NCI-H345 treated with DMSO at 0.1 percent for 48 hours (cell line): ENCODE data around the gene GRIN2C.
"Not testable (repeated sequence)": the region's sequence is repeated elsewhere in the genome, so short reads cannot be mapped to it uniquely, and the experiment has no call there.

Source experiments
- DNase-seq: peaks from one replicate; lab custom pipeline; 2025; ENCODE audit not compliant: unreplicated experiment; lab: John Stamatoyannopoulos, UW

The GRIN2C gene

DNA sequence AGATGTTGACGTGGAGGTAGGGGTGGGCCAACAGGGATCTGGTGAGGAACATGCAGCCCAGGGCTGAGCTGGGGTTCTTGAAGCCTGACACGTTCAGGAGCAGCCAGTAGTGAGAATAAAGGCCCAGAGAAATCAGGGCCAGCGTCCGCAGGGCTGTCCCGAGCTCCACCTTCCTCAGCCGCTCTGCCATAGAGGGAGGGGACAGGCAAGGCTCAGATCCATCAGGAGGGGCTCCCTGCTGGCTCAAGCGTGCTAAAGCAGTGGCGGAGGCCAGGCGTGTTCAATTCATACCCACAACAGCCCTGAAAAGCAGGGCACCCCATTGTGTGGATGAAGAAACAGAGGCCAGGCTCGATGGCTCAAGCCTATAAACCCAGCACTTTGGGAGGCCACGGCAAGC is 21.4 kb upstream of the GRIN2C start:
- no peak for DNase-seq

DNA sequence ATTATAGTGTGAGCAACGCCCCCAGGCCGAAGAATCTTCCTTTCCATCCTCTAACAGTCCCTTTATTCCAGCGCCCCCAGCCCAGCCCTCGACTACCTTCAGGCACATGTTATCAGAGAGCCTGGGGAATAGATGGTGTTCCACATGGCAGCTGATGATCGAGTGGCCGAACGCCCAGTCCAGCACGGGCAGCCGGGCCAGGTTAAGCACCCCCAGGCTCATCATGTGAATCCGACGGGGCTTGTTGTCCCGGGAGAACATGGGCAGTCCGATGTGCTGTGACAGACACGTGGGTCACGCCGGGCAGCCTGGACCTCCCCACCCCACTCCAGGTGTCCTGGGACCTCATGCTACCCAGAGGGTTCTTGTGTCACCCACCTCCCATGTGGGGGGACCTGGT is 19.6 kb upstream of the GRIN2C start:
- no peak for DNase-seq

DNA sequence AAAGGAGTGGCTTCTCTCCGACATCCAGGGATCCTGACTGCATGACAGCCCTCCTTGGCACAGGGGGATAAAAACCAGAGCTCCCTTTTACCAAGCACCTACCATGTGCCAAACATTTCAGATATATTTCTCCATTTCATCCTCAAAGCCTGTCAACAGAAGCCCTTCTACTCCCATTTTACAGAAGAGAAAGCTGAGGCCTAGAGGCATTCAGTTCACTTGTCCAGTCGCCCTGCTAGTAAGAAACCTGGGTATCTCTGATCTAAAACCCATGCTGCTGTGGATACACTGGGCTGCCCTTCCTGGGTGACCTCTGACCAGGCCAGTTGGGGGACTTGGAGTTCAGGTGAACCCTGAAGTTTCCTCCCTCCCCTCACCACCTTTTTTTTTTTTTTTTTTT is 19.0 kb upstream of the GRIN2C start:
- DNase-seq, result no peak

DNA sequence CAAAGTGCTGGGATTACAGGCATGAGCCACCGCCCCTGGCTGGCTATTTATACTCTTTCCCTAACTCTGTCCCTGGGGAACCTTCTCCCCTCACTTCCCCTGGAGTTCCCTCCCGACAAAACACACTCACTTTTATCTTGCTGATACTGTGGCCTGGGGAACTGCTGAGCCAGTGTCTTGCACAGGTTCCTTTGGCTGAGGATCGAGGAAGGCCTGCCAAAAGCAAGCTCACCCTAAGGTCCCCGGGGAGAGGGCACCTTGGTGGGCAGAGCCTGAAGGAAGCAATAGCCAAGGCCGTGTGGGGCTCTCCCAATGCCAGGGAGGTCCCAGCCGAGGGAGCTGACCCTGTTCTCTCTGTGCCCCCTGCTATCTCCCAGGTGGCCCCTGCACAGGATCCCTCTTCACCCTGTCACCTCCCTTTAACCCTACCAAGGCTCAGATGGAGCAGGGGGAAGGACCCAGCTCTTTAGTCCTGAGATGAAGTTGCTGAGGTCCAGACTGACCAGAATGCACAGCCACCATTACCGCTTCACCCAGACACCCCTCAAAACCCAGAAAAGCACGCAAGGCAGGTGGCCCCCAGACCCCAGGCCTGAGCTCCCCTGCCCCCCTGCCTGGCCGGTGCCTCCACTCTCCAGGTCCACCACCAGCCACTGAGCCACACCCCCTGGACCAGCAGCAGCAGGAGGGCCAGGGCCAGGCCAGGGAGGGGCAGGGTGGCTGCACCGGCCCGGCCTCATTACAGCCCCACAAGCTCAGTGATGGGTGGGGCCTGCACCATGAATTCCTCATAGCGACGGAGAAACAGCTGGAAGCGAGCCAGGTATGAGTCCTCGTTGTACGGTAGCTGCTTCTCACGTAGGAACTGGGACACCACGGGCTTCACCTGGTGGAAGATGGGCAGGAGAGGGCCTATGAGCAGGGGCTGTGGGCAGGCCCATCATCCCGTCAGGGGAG is 18.2 kb upstream of the GRIN2C start:
- DNase-seq, result no peak

DNA sequence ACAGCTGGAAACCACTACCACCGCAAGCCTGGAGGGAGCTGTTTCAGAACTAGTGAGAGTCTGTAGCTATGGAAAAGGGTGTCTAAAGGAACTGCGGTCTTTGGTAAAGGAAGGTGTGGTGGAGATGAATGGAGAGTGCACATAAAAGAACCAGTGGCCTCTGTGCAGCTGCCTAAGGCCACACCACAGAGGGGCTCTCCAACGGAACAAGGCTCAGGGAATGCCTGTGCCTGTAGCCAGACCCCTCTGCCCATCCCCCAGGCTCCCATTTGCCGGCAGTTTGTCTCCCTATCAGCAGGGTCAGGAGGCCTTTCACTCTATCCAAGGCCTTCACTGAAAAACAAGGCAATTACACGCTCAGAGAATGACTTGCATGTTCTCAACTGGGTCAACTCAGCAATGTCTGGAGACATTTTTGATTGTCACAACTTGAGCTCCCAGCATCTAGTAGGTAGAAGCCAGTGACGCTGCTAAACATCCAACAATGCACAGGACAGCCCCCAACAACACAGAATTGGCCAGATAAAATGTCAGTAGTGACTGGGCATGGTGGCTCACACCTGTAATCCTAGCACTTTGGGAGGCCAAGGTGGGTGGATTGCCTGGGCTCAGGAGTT is 16.4 kb upstream of the GRIN2C start:
- DNase-seq, result no peak

DNA sequence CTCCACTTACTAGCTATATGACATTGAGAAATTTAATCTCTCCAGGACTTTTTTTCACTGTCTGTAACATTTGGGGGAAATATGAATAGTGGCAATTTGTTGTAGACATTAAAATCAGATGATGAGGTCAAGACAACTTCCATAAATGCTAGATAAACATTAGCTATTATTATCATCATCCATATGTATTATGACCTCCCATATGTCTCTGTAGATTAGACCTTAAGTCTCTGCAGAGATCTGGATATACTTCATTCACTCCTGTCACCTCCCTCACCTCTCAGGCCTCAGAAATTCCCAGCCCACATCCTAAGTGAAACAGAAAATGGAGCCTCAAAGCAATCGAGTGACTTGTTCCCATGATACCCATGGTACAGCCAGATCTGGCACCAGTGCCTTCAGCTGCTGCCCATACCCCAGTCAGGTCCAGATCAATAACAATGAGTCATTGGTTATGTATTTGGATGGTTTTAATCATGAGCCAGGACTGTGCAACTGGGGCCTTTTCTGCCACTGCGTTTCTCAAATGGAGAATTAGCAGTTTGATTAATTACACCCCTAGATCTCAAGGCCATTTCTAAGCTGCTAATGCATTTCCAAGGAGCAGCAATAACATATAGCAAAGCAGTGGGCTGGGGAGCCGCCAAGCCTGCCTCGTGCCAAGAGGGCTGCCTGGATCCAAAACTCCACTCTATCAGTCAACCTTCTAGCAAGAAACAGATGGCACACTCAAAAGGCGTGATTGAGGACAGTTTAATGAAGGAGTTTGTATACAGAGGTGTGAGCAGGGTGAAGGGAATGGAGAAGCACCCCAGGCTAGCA is 15.7 kb upstream of the GRIN2C start:
- no peak for DNase-seq

DNA sequence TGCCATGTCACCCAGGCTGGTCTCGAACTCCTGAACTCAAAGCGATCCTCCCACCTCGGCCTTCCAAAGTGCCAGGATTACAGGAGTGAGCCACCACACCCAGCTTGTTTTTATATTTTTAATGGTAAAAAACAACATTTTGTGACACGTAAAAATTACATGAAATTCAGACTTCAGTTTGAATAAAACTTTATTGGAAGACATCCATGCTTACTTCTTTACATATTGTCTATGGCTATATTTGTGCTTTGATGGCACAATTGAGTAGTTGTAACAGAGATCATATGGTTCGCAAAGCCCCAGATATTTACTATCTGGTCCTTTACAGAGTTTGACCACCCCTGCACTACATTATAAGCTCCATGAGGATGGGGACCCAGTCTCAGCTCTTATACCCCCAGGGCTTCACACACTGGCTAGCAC is 14.9 kb upstream of the GRIN2C start:
- DNase-seq, result no peak

DNA sequence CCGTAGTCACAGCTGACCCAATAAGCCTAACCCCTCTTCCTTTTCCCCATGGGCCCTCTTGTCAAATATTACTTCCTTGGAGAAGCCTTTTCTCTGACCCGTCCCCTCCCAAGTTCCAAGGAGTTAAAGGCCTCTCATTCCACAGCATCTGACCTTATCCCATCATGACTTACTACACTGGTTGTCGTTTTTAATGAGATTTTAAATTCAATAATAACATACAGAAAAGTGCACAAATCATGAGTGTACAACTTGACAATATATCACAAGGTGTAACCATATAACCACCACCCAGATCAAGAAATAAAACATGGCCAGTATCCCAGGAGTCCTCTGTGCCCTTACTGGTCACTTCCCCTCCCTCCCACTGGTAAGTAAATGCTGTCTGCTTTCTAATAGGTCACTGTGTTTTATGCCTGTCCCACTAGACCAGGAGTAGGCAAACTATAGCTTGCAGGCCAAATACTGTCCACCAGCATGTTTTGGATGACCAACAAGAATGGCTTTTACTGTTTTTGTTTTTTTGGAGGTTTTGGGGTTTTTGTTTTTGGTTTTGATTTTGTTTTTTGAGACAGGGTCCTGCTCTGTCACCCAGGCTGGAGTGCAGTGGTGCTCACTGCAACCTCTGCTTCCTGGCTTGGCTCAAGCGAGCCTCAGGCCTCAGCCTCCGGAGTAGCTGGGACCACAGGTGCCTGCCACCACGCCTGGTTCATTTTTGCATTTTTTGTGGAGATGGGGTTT is 14.4 kb upstream of the GRIN2C start:
- DNase-seq, result no peak

DNA sequence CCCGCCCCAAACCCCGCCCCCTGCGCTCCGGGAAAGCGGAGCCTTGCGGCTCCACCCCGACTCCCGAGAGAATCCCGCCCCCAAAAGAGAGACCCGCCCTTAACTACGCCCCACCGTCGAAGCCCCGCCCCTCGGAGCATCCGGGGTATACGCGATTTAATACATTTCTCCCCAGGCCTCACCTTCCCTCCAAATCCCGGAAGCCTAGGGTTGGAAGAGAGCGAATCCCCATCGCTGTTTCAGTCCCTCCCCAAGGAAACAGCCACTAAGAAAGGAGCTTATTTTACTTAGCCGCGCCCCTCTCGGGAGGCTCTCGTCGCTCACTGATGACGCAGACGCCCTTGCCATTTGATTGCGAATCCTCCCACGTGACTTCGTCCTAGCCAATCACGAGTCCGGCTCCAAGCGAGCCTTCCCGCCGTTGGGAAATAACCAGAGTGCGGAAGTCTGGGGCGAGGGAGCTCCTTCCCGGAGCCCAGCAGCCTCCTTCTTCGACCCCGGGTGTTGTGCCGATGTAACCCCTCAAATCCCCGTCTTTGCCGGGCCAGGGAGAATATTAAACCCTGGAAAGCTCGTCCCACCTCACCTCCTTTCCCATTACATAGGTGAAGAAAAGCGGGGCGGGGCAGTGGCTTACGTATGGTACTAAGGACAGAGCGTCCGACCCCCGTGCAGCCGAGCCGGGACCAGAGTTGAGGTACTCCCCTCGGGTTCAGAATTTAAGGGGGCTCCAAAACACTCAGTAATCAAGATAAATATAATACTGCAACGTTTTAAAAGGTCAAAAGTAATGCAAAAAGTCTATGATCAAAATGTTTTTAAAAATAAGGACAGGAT is 13.6 kb upstream of the GRIN2C start:
- peak; percentile 99 for DNase-seq

DNA sequence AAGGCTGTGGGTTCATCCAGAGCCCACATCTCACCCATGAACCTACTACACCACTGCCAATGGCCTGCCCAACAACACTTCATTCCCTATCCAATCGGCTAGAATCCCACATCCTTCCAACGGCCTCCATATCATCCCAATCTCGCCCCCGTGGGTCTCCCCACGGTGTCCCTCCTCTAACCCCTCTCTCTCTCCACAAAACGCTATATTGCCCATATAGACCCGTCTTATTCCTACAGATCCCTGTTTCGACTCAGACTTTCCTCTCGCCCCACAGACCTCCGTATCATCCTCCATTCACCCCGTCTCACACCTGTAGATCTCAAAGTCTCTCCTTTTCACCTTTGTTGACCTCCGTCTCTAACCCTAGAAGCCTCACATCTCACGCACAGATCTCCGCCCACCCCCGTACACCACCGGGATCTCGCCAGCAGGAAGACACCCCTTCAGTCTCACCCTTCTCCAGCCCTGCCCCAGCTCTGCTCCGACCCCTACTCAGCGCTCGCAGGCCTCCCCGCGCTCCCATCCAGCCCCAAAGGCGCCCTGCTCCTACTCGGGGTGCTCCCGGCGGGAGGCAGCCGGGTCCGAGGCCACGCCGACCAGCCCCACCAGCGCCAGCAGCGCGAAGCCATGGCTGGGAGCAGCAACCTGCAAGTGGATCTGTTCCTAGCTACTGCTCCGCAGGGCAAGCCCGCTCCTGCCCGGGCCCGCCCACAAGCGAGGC is 12.8 kb upstream of the GRIN2C start, which contains the start of gene FDXR:
Gene FDXR, minus strand, starts transcription at position 682 of the 724 bp plus-strand sequence. Its CDS starts 50 bp downstream, at position 632.
- no peak for DNase-seq

DNA sequence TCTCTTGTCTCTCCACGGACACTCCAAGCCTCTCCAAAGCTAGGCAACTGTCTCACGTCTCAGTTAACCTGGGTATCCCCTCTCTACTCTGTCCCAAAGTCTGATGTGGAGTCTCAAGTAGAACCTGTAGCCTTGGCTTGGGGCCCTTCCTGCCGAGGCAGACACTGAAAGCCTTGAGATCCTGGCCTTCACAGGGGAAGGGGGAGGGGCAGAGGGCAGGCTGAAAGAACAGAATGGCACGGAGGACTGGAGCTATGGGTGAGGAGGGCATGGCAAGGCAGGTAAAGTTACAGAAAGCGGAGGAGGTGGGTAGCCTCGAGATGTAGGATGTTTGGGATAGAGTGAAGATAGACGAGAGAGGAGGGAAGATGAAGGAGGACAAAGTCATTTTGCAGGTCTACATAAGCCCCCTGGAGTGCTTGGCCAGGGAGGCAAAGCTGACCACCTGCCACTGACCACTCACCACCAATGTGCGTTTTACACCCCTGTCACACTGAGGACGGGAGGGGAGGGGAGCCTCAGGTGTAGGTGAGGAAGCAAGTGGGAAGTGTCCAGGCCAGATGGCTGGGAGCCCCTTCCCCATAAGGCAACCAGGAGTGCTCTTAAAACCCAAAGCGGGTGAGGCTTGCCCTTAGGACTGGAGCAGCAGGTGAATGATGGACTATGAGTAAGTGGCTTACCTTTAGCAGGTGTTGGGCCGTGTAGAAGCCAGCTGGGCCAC is 11.8 kb upstream of the GRIN2C start:
- DNase-seq, result no peak

DNA sequence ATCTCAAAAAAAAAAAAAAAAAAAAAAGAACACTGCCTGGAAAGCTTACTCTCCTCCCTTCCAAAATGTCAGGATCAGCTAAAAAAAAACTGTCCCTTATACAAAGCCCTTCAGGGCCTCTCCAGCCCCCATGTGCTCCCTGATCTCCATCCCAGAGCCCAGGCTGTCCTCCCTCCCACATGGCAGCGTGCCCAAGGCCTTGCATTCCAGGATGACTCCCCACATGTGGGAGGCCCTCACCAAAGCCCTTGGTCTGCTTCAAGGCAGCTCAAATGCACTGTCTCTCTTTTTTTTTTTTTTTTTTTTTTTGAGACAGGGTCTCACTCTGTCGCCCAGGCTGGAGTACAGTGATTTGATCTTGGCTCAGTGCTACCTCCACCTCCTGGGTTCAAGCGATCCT is 10.8 kb upstream of the GRIN2C start:
- DNase-seq, result no peak

DNA sequence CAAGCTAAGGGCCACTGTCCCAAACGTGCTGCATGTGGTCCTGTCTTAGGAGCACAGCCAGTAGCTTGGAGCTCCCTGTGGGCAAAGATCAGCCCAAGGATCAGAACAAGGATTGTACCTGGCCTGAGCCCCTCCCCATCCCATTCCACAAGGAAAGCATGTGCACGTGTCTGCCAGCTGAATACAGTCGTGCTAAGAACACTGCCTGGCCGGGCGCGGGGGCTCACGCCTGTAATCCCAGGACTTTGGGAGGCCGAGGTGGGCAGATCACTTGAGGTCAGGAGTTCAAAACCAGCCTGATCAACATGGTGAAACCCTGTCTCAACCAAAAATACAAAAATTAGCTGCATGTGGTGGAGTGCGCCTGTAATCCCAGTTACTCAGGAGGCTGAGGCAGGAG is 10.3 kb upstream of the GRIN2C start:
- DNase-seq, result not testable (repeated sequence)

DNA sequence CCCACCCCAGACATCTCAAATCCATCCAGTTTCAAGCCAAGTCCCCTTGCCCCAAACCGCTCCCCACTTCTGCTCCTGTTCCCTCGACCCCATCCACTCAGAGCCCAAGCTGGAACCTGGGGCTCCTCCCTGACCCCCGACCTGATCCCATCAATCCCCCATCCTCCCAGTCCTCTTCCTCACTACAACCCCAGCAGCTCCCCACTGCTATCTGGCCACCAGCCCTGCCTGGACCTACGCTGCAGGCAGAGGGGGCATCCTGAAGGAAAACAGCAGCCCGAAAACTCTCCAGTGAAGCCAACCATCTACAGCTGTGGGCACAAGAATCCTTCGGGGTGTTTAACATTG is 9.2 kb upstream of the GRIN2C start:
- no peak for DNase-seq

DNA sequence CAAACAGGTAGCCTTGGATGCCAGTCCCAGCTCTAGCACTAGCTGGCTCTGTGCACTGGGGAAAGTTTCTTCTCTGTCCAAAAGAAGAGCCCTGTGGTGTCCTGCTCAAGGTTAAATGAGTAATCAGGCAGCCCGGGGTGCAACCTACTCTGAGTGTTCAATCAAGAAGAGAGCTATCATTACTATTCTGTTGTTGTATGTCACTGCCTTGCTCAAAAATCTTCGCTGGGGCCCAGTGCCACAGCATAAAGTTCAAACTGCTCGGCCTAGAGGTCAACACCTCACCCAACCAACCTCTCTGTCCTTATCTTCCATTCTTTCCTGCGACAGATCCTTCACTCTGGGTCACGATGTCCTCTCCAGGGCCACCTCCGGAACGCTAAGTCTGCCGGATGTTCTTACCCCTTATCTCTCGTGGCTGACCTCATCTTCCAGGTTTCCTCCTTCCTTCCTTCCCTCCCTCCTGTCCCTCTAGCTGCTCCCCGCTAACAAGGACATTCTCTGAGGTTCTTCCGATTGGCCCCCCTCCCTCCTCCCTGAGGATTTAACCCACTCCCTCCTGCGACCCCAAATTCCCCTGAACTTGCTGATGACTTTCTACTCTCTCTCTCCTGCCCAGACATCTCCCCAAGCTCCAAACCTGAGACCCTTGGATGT is 8.7 kb upstream of the GRIN2C start:
- no peak for DNase-seq

DNA sequence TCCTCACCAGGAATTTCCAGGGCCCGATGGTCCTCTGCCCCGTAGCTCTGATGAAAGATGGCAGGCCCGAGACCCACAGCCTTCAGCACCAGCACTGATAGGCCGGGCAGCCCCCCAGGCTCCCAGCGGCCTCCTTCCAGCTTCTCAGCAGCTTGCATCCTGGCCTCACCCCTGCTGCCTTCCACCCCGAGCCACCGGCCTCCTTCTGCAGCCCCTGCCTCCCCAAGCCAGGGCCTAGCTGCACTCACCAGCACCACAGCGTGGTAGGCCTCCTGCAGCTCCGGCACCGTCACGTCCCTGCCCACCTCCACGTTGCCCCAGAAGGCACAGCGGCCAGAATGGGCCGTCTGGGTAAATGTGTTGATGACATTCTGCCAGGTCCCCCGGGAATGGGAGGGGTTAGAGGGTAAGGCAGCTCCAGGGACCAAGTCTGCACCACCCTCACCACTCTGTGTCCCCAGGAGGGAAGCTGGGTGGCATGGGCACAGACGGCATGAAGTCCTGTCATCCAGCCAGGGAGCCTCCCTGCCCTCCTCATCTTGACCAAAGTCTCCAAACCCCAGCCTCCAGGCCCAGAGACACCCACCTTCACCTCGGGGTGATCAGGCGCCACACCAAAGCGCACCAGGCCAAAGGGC is 6.6 kb upstream of the GRIN2C start:
- no peak for DNase-seq

DNA sequence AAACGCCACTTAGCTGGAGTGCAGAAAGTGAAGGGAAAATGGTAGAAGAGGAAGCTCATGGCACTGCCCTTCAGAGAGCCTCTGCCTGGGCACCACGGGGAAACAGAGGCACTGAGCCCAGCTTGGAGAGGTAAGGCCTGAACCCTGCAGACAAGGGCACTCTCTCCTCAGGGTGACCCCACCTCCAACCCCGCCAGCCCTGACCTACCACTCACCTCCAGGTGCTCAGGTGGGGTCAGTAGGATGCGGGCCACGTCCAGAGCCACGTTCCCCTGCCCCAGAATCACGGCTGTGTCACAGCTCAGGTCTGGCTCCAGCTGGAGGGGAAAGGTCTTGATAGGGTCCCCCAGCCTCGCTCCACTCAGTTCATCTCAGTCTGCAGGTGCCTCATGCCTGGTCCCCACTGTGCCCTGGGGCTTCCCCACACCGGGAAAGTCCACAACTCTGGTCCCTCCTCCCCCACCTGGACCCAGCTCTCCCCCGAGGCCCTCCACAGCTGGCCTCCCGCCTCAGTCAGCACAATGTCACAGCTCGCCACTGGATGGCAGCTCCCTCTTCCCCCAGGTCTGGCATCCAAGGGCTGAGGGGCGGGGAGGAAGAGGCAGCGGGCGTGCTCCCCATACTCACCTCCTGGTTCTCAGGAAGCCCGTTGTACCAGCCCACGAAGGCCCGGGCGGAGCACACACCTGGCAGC is 6.0 kb upstream of the GRIN2C start:
- no peak for DNase-seq
